Nephron (organoid): ENCODE results near the gene CDH4.
A peak's percentile ranks its signal among the peaks of the same experiment; 100 is the strongest.

ENCODE experiments used
- H3K27ac Mint-ChIP-seq, 3 experiments: 2 replicates each; pipeline ENCODE4 v1.8.0; 2020; ENCODE audit warnings: mixed read lengths in 3 of 3, mild to moderate bottlenecking in 2 of 3, moderate library complexity in 1 of 3
- H3K27me3 Mint-ChIP-seq: 2 replicates; pipeline ENCODE4 v1.8.0; 2021; ENCODE audit warnings: low read depth, mild to moderate bottlenecking, moderate library complexity, mixed read lengths
- H3K36me3 Mint-ChIP-seq: 2 replicates; pipeline ENCODE4 v1.8.0; 2020; ENCODE audit warnings: low read depth, mixed read lengths
- H3K4me1 Mint-ChIP-seq: 2 replicates; pipeline ENCODE4 v1.8.0; 2020; ENCODE audit warnings: mixed read lengths
- H3K4me3 Mint-ChIP-seq, 3 experiments: 2 replicates each; pipeline ENCODE4 v1.8.0; 2020; ENCODE audit warnings: mild to moderate bottlenecking in 3 of 3, mixed read lengths in 3 of 3, moderate library complexity in 2 of 3
- H3K9me3 Mint-ChIP-seq: 2 replicates; pipeline ENCODE4 v1.8.0; 2020; ENCODE audit warnings: mixed read lengths
- CTCF ChIP-seq, 3 experiments: fragments of 200-600 bp; sonication (generic); IDR thresholded peaks; one replicate each; pipeline ENCODE4 v1.5.0; 2021; ENCODE audit warnings: antibody characterized with exemption in 3 of 3; ENCODE audit not compliant: unreplicated experiment in 3 of 3

CDH4 gene

GRCh38 chr20:61311656-61312387 lies 59.8 kb downstream of the CDH4 start:
- no peaks in the 10 kb centered on the region for H3K36me3 Mint-ChIP-seq
- peaks cover 66% of the 10 kb centered on the region for H3K27me3 Mint-ChIP-seq
- no peak overlapping the region for H3K27ac Mint-ChIP-seq
- peaks cover 30% of the 10 kb centered on the region for H3K4me1 Mint-ChIP-seq
- no peak for TF ChIP-seq CTCF (IDR thresholded peaks at IDR 0.05; ENCODE audit: unreplicated experiment in 3 of 3)
- H3K9me3 Mint-ChIP-seq = no peaks in the 10 kb centered on the region
- peak overlapping the region in 1 of 3 experiments; percentile 7 for H3K4me3 Mint-ChIP-seq

GRCh38 chr20:61312925-61313324 lies 60.9 kb downstream of the CDH4 start:
- peaks cover 29% of the 10 kb centered on the region for H3K4me1 Mint-ChIP-seq
- peaks cover 67% of the 10 kb centered on the region for H3K27me3 Mint-ChIP-seq
- no peaks in the 10 kb centered on the region for H3K36me3 Mint-ChIP-seq
- TF ChIP-seq CTCF (IDR thresholded peaks at IDR 0.05; ENCODE audit: unreplicated experiment in 3 of 3) = no peak
- no peak overlapping the region for H3K27ac Mint-ChIP-seq
- no peaks in the 10 kb centered on the region for H3K9me3 Mint-ChIP-seq
- H3K4me3 Mint-ChIP-seq = no peak overlapping the region

- no peak overlapping the region for H3K27ac Mint-ChIP-seq
- H3K4me1 Mint-ChIP-seq = peaks cover 25% of the 10 kb centered on the region
- H3K36me3 Mint-ChIP-seq = no peaks in the 10 kb centered on the region
- peaks cover 67% of the 10 kb centered on the region for H3K27me3 Mint-ChIP-seq
- no peak for TF ChIP-seq CTCF (IDR thresholded peaks at IDR 0.05; ENCODE audit: unreplicated experiment in 3 of 3)
- H3K4me3 Mint-ChIP-seq = no peak overlapping the region
- H3K9me3 Mint-ChIP-seq = no peaks in the 10 kb centered on the region
Observed at GRCh38 chr20:61313396-61313795, 61.3 kb downstream of the CDH4 start.

GRCh38 chr20:61314326-61315010 lies 62.4 kb downstream of the CDH4 start:
- no peaks in the 10 kb centered on the region for H3K36me3 Mint-ChIP-seq
- TF ChIP-seq CTCF (IDR thresholded peaks at IDR 0.05; ENCODE audit: unreplicated experiment in 3 of 3) = no peak

GRCh38 chr20:61315319-61315718 lies 63.3 kb downstream of the CDH4 start:
- H3K27me3 Mint-ChIP-seq = peaks cover 76% of the 10 kb centered on the region
- H3K4me1 Mint-ChIP-seq = peaks cover 24% of the 10 kb centered on the region
- no peak for TF ChIP-seq CTCF (IDR thresholded peaks at IDR 0.05; ENCODE audit: unreplicated experiment in 3 of 3)
- H3K9me3 Mint-ChIP-seq = no peaks in the 10 kb centered on the region
- no peak overlapping the region for H3K4me3 Mint-ChIP-seq
- H3K27ac Mint-ChIP-seq = no peak overlapping the region
- no peaks in the 10 kb centered on the region for H3K36me3 Mint-ChIP-seq

More at GRCh38 chr20:61314326-61315010, 62.4 kb downstream of the CDH4 start:
- no peak overlapping the region for H3K27ac Mint-ChIP-seq
- H3K4me3 Mint-ChIP-seq = no peak overlapping the region
- H3K27me3 Mint-ChIP-seq = peaks cover 70% of the 10 kb centered on the region
- H3K9me3 Mint-ChIP-seq = no peaks in the 10 kb centered on the region
- H3K4me1 Mint-ChIP-seq = peaks cover 24% of the 10 kb centered on the region
